Measurements from ENCODE around the gene PIM3.

GRCh38 chr22:50012211-50013181 is 51.9 kb downstream of the PIM3 start, which contains the start of gene IL17REL:
- no peak for TF ChIP-seq JUND (IDR thresholded peaks at IDR 0.05)
- no peak for TF ChIP-seq CTCF (IDR thresholded peaks at IDR 0.05)
- TF ChIP-seq MAX (IDR thresholded peaks at IDR 0.05; ENCODE audit: low read depth) = no peak
- TF ChIP-seq RFX5 (IDR thresholded peaks at IDR 0.05; ENCODE audit: low read length) = no peak
- TF ChIP-seq FOXM1 (IDR thresholded peaks at IDR 0.05; ENCODE audit: low read depth) = no peak
